H9 (cell line): ENCODE results near the gene ALG12. TPM values are rescaled to one million over a fixed set of nuclear protein-coding genes. Genes with fewer than 3 reads are reported as not detected.
A peak's percentile ranks its signal among the peaks of the same experiment; 100 is the strongest.

Source experiments
- DNase-seq: peaks from one replicate; pipeline ENCODE4 v3.0.0-alpha.2; 2017
- H2AFZ ChIP-seq: one replicate; pipeline ENCODE4 v1.6.1; 2013; ENCODE audit warnings: mild to moderate bottlenecking, low read length, control low read depth, moderate library complexity
- H2AK5ac ChIP-seq: 2 replicates; pipeline ENCODE4 v1.6.1; 2013; ENCODE audit warnings: low read length, control low read depth, mixed read lengths; ENCODE audit not compliant: insufficient read length
- H2BK120ac ChIP-seq: one replicate; pipeline ENCODE4 v1.6.1; 2013; ENCODE audit warnings: low read depth, mild to moderate bottlenecking, low read length, control low read depth, inconsistent platforms; ENCODE audit not compliant: poor library complexity, severe bottlenecking
- H2BK12ac ChIP-seq: 2 replicates; pipeline ENCODE4 v1.6.1; 2013; ENCODE audit warnings: low read length, control low read depth, mixed read lengths, low read depth; ENCODE audit not compliant: insufficient read length
- H2BK15ac ChIP-seq: 2 replicates; pipeline ENCODE4 v1.6.1; 2013; ENCODE audit warnings: low read depth, low read length, control low read depth
- H2BK20ac ChIP-seq: one replicate; pipeline ENCODE4 v1.6.1; 2013; ENCODE audit warnings: low read depth, mild to moderate bottlenecking, low read length, control low read depth, inconsistent platforms; ENCODE audit not compliant: poor library complexity, severe bottlenecking
- H2BK5ac ChIP-seq: 2 replicates; pipeline ENCODE4 v1.6.1; 2013; ENCODE audit warnings: low read length, control low read depth, mixed read lengths; ENCODE audit not compliant: insufficient read length
- H3K14ac ChIP-seq: 2 replicates; pipeline ENCODE4 v1.6.1; 2013; ENCODE audit warnings: low read length, control low read depth; ENCODE audit not compliant: insufficient read depth
- H3K18ac ChIP-seq: 2 replicates; pipeline ENCODE4 v1.6.1; 2013; ENCODE audit warnings: low read depth, mild to moderate bottlenecking, mixed read lengths, low read length, control low read depth; ENCODE audit not compliant: insufficient read length
- H3K23ac ChIP-seq: 2 replicates; pipeline ENCODE4 v1.6.1; 2013; ENCODE audit warnings: low read length, control low read depth, mixed read lengths, low read depth; ENCODE audit not compliant: insufficient read length
- H3K23me2 ChIP-seq: 2 replicates; pipeline ENCODE4 v1.6.1; 2013; ENCODE audit warnings: low read depth, mild to moderate bottlenecking, mixed read lengths, low read length, control low read depth; ENCODE audit not compliant: insufficient read length, poor library complexity, severe bottlenecking
- H3K27ac ChIP-seq: 2 replicates; pipeline ENCODE4 v1.5.1; 2013; ENCODE audit warnings: low read length, control low read depth, mixed read lengths, low read depth; ENCODE audit not compliant: insufficient read length
- H3K27me3 ChIP-seq: 2 replicates; pipeline ENCODE4 v1.6.1; 2013; ENCODE audit warnings: low read length, control low read depth, inconsistent platforms; ENCODE audit not compliant: insufficient read depth
- H3K4ac ChIP-seq: 2 replicates; pipeline ENCODE4 v1.6.1; 2013; ENCODE audit warnings: low read depth, mild to moderate bottlenecking, control low read depth, inconsistent platforms, low read length, moderate library complexity
- H3K4me1 ChIP-seq: 2 replicates; pipeline ENCODE4 v1.6.1; 2013; ENCODE audit warnings: low read length, control low read depth, inconsistent platforms; ENCODE audit not compliant: insufficient read depth
- H3K4me2 ChIP-seq: 2 replicates; pipeline ENCODE4 v1.6.1; 2013; ENCODE audit warnings: low read length, control low read depth, mixed read lengths; ENCODE audit not compliant: insufficient read length, insufficient read depth
- H3K56ac ChIP-seq: 2 replicates; pipeline ENCODE4 v1.6.1; 2013; ENCODE audit warnings: low read depth, mild to moderate bottlenecking, mixed read lengths, low read length, control low read depth; ENCODE audit not compliant: insufficient read length
- H3K79me1 ChIP-seq: 2 replicates; pipeline ENCODE4 v1.6.1; 2013; ENCODE audit warnings: low read depth, mild to moderate bottlenecking, moderate library complexity, low read length, control low read depth, inconsistent platforms; ENCODE audit not compliant: insufficient read depth, poor library complexity, severe bottlenecking
- H3K79me2 ChIP-seq: 2 replicates; pipeline ENCODE4 v1.6.1; 2013; ENCODE audit warnings: low read length, control low read depth, inconsistent platforms; ENCODE audit not compliant: insufficient read depth
- H3K9ac ChIP-seq: 2 replicates; pipeline ENCODE4 v1.6.1; 2013; ENCODE audit warnings: low read length, control low read depth, mixed read lengths; ENCODE audit not compliant: insufficient read length; ENCODE audit errors: extremely low read depth
- H3K9me3 ChIP-seq: one replicate; pipeline ENCODE4 v1.6.1; 2013; ENCODE audit warnings: low read depth, low read length, inconsistent platforms; ENCODE audit not compliant: control insufficient read depth
- H3T11ph ChIP-seq: one replicate; pipeline ENCODE4 v1.6.1; 2013; ENCODE audit warnings: mild to moderate bottlenecking, low read length, control low read depth, inconsistent platforms
- H4K20me1 ChIP-seq: one replicate; pipeline ENCODE4 v1.6.1; 2013; ENCODE audit not compliant: control insufficient read depth, insufficient read length, insufficient read depth
- H4K5ac ChIP-seq: 2 replicates; pipeline ENCODE4 v1.6.1; 2013; ENCODE audit warnings: low read depth, mild to moderate bottlenecking, mixed read lengths, low read length, control low read depth; ENCODE audit not compliant: insufficient read length
- H4K8ac ChIP-seq: replicated peaks from 2 replicates; pipeline ENCODE4 v1.6.1; 2013; ENCODE audit warnings: low read length, control low read depth, mixed read lengths, low read depth; ENCODE audit not compliant: insufficient read length
- H4K91ac ChIP-seq: 2 replicates; pipeline ENCODE4 v1.6.1; 2013; ENCODE audit warnings: low read depth, mild to moderate bottlenecking, moderate library complexity, mixed read lengths, low read length, control low read depth; ENCODE audit not compliant: insufficient read length
- H3K27ac Mint-ChIP-seq, 3 experiments: 2 replicates in 2 of 3; 3 replicates in 1 of 3; pipeline ENCODE4 v1.8.0; 2020 to 2021; ENCODE audit warnings: mixed read lengths in 3 of 3, mild to moderate bottlenecking in 1 of 3, moderate library complexity in 1 of 3
- H3K27me3 Mint-ChIP-seq: 2 replicates; pipeline ENCODE4 v1.8.0; 2021; ENCODE audit warnings: low read depth, mild to moderate bottlenecking, moderate library complexity, mixed read lengths
- H3K36me3 Mint-ChIP-seq, 3 experiments: 2 replicates in 2 of 3; 3 replicates in 1 of 3; pipeline ENCODE4 v1.8.0; 2020 to 2021; ENCODE audit warnings: low read depth in 3 of 3, mixed read lengths in 3 of 3; ENCODE audit not compliant: insufficient read depth in 1 of 3
- H3K4me1 Mint-ChIP-seq, 2 experiments: 2 replicates each; pipeline ENCODE4 v1.8.0; 2020; ENCODE audit warnings: mixed read lengths in 2 of 2
- H3K4me3 Mint-ChIP-seq, 2 experiments: 2 replicates in 1 of 2; 3 replicates in 1 of 2; pipeline ENCODE4 v1.8.0; 2020 to 2021; ENCODE audit warnings: mild to moderate bottlenecking in 2 of 2, mixed read lengths in 2 of 2, moderate library complexity in 1 of 2
- H3K9me3 Mint-ChIP-seq, 2 experiments: 2 replicates in 1 of 2; 3 replicates in 1 of 2; pipeline ENCODE4 v1.8.0; 2020; ENCODE audit warnings: mild to moderate bottlenecking in 2 of 2, mixed read lengths in 2 of 2, moderate library complexity in 1 of 2
- CTCF ChIP-seq: fragments of 200-600 bp; sonication (generic); conservative IDR thresholded peaks from 3 replicates; pipeline ENCODE4 v1.8.0; 2021; ENCODE audit warnings: antibody characterized with exemption, mild to moderate bottlenecking
- WGBS: extraction: QIAGEN DNeasy Blood & Tissue Kit; methylation state at CpG from one replicate; pipeline ENCODE4 v1.1.7; 2013; ENCODE audit warnings: missing lambda C conversion rate, low lambda C conversion rate, mixed read lengths; ENCODE audit not compliant: insufficient read length; ENCODE audit errors: extremely low coverage; 5-methylcytosine and 5-hydroxymethylcytosine counted together
- total RNA-seq: library from RNA; stranded (reverse); gene quantifications from 2 replicates; pipeline ENCODE4 v1.2.1, GENCODE V29; 2021

The ALG12 gene
- total RNA-seq, 1 experiment from 2014 or later = 19.2 TPM

- no peak overlapping the region for H2BK5ac ChIP-seq
- H2BK20ac ChIP-seq = no peak overlapping the region
- DNase-seq = no peak
- no CpG with 5 or more reads among the region's 7 CpGs for WGBS
- H3K18ac ChIP-seq = no peak overlapping the region
- Mint-ChIP-seq H3K9me3 (peaks cover 28 to 31% of the 10 kb centered on the region in 2 experiments), H3K27me3 (no peaks in the 10 kb centered on the region), H3K27ac (0 out of 7 replicates have a peak overlapping the region, but pooled peaks of 1 of the 3 experiments have one; percentile 23), H3K36me3 (peaks cover 46 to 59% (median 47%) of the 10 kb centered on the region in 3 experiments), H3K4me1 (peaks cover under 1 to 4% of the 10 kb centered on the region in 2 experiments), H3K4me3 (no peak overlapping the region)
- H3K4me1 ChIP-seq = no peaks in the 10 kb centered on the region
- no peaks in the 10 kb centered on the region for H4K20me1 ChIP-seq
- no peak for TF ChIP-seq CTCF
- no peak overlapping the region for H3K14ac ChIP-seq
- H4K8ac ChIP-seq = no peak overlapping the region
- H2BK120ac ChIP-seq = no peak overlapping the region
- no peak overlapping the region for H2AFZ ChIP-seq
- H3K9me3 ChIP-seq = peaks cover 4% of the 10 kb centered on the region
- no peak overlapping the region for H3K56ac ChIP-seq
- H3K79me2 ChIP-seq = peaks cover 16% of the 10 kb centered on the region; the same call in 1 of the 2 replicates
- H2AK5ac ChIP-seq = no peak overlapping the region
- H3K4ac ChIP-seq = no peak overlapping the region
- no peak overlapping the region for H3K27ac ChIP-seq
- H4K91ac ChIP-seq = no peak overlapping the region
- no peak overlapping the region for H3K23ac ChIP-seq
- no peak overlapping the region for H2BK12ac ChIP-seq
- no peak overlapping the region for H2BK15ac ChIP-seq
- no peak overlapping the region for H3T11ph ChIP-seq
- no peak overlapping the region for H3K9ac ChIP-seq
- peaks cover 19% of the 10 kb centered on the region for H3K79me1 ChIP-seq
- no peak overlapping the region for H3K4me2 ChIP-seq
- no peak overlapping the region for H4K5ac ChIP-seq
- no peaks in the 10 kb centered on the region for H3K23me2 ChIP-seq
- no peaks in the 10 kb centered on the region for H3K27me3 ChIP-seq
Observed at GRCh38 chr22:49872347-49872746, 45.9 kb downstream of the ALG12 start.
